GM21529 (cell line): ENCODE measurements around the gene MS4A8.
"Not testable (repeated sequence)": the region's sequence is repeated elsewhere in the genome, so short reads cannot be mapped to it uniquely, and the experiment has no call there.

Experiments
- ATAC-seq: cut with Tn5 transposase; IDR thresholded peaks from one replicate; pipeline ENCODE4 v1.9.1; 2021; ENCODE audit not compliant: unreplicated experiment

The MS4A8 gene

DNA sequence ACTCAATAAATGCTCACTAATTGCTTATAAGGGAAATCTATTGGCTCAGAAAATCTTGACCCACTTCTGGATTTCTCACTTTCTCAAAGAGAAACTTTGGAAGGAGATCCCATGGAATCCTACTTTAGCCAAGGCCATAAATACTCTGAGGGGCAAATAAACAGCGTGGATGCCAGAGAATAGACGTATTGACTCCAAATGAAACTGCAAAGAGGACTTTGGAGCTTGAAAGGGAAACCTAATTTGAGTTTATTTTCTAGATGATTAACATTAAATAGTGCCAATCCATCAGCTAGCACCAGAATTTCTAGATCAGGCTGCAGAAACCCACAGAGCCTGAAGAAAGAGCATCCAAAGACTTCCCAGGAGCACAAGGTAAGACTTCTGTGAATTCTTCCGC lies 25.0 kb downstream of the MS4A8 start, which contains the start of gene MS4A18:
Gene MS4A18 (plus strand): TSS at position 301 of the 400 bp plus-strand sequence.
- ATAC-seq = no peak

DNA sequence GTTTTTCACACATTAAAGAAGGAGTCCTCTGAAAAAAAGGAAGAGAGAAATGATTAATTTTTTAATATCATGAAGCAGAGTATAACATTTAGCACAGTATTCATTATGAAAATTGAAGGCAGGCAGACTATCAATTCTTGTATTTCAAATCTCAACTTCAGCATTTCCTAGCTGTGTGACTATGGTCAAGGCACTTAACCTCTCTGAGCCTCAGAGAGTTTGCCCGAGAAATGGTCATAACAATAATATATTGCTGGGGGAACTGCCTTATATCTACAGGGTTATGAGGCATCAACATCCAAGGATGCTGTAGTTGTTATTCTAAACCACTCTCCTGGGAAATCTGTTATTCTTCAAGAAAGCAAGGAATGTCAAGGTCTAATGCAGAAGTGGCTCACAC lies 26.2 kb downstream of the MS4A8 start:
- ATAC-seq = no peak

DNA sequence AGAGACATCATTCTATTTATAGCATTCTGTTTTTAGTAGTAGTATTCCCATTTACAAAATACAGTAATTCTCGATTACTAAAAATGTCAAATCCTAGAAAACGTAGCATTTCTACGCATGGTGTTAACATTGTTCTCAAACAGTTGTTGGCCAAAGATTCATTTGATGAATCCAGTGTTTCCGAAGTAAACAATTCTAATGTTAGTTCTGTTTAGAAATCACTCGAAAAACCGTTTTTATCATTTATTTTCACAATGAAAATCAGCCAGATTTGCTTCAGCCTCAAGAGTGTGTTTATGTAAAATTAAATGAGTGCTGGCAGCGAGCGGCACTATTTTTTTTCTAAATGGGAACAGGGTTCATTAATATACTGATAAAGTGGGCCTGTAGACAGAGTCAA lies 32.2 kb downstream of the MS4A8 start:
- ATAC-seq = no peak

DNA sequence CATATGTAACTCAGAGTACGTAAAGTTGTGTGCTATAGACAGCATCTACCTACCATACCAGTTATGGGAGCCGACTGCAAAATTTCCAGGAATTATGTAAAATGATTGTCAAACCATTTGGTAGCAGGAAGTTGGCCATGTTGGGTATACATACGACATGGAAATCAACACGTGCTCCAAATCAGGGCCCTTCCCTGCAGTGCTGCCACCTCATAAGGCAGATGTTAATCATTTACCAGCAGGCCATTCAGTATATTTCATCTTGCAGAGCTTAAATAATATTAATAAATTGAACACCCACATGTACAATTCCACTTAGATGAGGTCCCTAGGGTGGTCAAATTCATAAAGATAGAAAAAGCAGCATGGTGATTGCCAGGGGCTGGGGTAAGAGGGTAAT lies 34.9 kb downstream of the MS4A8 start:
- no peak for ATAC-seq

DNA sequence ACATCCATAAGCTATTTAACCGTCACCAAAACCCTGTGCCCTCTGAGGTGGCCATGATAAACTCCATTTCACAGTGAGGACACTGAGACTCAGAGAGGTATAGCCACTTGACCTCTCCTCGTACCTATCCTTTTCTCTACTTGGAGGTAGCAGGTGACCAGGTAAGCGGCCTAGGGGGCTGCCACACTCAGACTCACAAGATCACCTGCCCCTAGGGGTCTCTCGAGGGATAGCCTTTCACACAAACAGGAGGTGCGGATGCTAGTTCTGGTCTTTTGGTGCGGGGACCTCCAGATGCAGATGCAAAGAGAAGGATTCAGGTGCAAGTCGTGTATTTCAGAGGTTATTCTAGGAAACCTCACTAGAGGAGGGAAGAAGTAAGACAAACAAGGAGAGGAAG lies 39.7 kb downstream of the MS4A8 start:
- no peak for ATAC-seq

DNA sequence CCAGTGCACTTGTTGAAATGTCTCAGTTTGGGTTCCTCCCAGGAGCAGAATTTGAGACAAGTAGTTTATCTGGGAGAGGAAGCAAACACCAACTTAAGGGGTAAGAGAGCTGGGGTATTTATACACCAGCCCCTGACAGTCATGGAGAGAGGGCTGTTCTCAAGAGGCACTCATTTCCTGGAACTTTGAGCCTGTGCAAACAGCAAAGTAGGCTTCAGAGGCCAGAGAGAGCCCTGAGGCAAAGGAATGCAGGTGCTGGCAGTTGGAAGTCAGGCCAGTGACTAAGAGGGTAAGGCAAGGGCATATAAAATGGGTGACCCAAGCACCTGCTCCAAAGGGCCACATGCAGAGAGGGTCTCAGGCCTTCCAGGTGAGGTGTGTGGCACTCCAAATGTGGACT lies 41.2 kb downstream of the MS4A8 start:
- no peak for ATAC-seq

DNA sequence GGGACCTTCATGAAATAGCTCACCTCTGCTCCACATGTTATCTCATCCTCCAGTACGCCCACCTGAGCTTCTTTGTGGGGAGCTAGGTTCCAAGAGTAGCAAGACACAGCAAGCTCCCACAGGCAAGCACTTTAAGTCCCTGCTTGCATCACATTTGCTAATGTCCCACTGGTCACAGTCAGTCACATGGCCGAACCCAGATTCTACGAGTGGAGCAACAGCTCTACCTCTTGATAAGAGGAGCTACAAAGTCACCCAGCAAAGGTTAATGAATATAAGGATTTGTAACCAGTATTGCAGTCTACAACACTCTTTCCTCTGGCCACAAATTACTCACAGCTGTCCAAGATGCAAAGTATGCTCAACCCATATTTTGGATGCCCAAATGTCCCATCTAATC lies 42.0 kb downstream of the MS4A8 start:
- ATAC-seq = no peak

DNA sequence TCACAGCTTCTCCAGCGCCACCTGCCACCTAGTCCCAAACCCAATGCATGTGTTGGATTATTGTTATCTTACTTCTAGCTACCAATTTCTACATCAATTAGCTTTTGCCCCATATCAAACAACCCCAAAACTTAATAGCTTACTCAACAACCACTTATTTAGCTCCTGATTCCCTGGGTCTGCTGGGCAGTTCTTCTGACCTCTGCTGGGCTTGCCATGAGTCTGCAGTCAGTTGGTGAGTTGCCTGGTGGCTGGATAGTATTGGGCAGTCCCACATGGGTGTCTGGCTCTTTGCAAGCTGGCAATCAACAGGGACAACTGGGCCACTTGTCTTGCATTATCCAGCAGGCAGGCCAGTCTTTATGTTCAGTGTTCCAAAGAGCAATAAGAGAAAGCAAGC lies 43.6 kb downstream of the MS4A8 start:
- no peak for ATAC-seq

DNA sequence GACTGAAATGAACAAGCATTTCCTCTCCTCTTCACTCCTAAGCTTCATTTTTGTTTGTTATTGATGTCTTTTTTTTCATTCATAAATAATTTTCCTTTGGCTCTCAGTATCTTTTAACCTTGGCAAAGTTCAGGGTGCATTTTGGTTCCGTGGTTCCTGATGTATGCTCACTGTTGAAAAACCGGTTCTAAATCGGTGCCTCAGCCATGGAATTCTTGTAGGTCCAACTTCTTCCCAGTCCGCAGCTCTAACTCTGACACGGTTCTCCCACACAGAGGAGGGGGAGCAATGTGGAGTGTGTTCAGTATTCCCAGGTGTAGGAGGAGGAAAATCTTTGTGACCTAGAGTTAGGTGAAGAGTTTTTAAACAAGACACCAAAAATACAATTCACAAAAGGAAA lies 44.7 kb downstream of the MS4A8 start:
- ATAC-seq = no peak

DNA sequence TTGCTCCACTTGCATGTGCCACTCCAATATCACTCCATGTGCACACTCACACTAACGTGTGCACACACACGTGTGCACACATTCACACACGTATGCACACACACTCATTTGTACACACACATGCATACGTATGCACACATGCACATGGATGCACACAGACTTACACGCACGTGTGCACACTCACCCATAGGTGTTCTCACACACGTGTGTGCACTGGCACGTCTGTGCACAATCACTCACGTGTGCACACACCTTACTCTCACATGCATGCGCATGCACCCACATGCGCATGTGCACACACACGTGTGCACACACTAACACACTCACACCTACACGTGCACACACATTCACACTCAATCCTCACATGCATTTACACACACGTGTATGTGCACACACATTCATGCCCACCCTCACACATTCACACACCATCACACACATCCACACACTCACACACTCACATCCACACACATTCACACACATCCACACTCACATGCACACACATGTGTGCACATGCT lies 48.0 kb downstream of the MS4A8 start:
- ATAC-seq = no peak

DNA sequence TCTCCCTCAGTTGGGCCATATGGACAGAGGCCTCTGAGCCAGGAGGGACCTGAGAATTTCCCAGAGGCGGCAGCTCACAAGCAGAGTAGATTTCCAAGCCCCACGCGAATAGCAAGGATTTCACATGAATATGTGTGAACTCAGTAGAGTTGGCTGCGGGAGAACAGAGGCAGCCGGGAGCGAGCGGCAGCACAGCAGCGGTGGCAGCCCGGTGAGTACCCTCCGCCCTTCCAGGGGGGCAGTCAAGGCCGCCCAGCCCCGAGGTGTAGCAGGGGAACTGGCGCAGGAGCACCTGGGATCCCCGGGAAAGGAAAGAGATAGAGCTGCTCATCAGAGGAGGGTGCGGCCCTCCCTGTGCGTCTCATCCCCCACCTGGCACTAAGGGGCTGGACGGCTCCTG lies 48.8 kb downstream of the MS4A8 start:
- no peak for ATAC-seq

DNA sequence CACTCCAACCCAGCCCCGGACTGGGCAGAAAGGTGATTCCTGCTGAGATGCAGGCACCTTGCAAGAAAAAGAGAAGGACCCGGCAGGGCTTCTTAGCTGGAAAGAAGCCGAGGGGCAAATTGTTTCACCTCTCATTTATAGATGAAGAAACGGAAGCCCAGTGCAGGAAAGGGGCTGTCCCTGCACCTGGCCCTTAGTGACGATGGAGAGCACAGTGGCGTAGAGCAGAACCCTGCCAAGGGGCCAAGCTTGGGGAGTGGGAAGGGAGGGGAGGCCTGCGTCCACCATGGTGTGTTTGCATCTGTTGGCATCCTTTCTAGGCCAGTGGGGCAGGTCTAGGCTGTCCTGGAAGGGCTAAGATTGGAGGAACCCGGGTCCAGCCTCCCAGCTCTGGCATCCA lies 49.4 kb downstream of the MS4A8 start:
- peak; percentile 79 for ATAC-seq

DNA sequence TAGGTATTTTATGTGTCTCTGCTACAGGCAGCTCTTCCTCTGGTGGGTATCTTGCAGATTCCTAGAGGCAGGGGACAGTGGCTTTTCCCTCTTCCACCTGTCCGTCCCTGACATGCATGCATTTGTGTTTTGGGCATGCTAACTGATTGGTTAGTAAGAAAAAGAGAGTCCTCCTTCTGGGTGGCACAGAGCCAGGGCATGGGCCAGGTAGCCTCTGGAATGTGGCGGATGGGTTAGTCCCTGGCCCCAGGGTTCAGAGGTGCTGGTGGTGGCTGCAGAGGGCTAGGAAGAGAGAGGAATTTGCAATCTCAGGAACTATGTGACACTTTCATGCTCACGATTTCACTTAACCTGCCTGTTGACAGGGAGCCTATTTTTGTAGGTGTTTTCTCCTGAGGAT lies 51.5 kb downstream of the MS4A8 start:
- ATAC-seq = no peak

DNA sequence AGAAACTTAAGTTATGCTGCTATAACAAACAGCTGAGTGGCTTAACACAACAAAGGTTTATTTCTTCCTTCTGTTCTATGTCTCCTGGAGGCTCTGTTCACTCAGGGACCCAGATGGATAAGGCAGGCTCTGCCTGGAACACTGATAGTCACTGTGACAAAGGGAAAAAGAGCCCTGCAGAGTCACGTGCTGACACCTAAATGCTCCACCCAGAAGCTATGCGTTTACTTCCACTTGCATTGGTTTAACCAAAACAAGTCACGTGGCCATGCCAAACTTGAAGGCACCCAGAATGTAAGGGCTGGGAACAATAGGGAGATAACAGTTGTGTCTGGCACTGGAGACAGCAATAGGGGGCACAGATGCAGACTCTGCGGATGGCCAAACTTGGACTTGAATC lies 53.9 kb downstream of the MS4A8 start:
- ATAC-seq = no peak

DNA sequence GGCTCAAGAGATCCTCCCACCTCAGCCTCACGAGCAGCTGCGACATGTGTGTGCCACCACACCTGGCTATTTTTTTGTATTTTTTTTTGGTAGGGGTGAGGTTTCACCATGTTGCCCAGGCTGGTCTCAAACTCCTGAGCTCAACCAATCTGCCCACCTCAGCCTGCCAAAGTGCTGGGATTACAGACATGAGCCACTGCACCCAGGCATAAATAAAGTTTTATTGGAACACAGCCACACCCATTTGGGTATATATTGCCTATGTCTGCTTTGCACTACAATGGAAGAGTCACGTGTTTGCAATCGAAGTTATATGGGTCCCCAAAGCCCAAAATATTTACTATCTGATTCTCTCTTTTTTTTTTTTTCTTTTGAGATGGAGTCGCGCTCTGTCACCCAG lies 55.5 kb downstream of the MS4A8 start:
- no peak for ATAC-seq

DNA sequence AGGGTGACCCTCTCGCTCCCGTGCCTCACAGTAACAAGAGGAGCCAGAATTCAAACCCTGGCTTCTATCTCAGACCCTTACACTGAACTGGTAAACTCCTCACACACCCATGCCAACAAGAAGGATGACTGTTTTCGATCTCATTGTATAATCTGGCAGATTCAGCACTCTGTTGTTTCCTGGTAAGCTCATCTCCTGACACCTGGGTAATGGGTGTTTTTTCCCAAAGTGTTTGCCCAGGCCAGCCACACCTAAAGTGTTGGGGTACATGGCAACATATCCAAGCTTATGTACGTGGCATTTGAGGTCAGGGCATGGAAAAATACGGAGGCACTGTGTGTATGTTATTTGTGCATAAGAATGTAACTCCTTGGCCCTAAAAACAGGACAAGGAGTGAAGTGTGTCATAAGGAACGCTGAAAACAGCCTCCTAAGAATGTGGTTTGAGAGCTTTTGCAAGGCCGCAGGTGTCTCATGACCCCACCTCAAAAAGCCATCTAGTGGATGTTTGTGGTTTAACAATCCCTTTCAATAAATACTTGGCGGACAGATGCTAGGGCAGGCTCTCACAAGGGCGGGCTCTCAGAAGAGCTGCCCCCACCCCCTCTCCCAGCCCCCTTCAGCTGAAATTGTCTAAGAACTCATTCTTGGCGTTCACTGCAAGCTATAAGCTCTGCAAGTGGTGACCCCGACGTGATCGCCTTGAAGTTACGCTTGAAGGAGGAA lies 57.1 kb downstream of the MS4A8 start, which contains the start of gene MS4A15:
Gene MS4A15 (plus strand): TSS at position 561 of the 726 bp plus-strand sequence. CDS start 6,867 bp downstream, outside the sequence.
- no peak for ATAC-seq

DNA sequence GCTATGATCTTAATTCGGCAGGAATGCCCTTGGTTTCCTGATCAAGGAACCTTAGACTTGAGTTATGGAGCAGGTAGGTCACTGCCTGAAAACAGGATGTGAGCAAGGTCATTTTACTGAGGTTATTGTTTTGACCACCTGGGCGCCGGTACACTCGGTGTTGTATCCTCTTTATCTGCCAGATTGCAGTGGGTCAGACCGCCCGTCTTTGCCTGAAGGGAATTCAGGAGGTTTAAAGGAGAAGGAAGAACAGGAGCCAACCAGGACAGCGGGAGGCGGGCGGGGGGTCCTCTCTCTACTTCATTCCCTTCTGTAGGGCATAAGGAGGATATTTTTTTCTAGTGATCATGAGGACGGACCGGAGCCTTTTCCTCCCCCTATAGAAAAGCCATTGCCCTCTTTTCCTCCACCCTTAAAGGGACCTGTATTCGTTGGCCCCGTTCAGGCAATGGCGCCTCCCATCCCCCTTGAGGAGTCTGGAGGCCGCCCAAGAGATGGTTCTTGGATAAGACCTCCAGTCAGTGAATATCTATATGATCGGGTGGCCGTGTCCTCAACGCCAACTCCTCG lies 57.9 kb downstream of the MS4A8 start:
- no peak for ATAC-seq

DNA sequence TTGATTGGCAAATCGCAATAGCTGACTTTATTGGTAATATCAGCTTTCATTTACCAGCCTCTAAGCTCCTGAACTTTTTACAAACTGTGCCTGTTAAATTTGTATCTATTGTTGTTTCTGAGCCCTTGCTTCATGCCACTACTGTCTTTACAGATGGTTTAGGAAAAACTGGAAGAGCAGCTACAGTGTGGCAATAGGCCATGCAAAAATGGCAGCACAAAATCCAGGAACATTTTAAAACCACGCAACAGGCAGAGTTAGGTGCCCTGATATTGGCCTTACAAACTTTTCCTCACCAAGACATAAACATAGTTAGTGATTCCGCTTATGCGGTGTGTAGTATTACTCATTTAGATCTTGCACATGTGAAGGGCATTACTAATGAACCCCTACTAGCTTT lies 59.3 kb downstream of the MS4A8 start:
- ATAC-seq = not testable (repeated sequence)

DNA sequence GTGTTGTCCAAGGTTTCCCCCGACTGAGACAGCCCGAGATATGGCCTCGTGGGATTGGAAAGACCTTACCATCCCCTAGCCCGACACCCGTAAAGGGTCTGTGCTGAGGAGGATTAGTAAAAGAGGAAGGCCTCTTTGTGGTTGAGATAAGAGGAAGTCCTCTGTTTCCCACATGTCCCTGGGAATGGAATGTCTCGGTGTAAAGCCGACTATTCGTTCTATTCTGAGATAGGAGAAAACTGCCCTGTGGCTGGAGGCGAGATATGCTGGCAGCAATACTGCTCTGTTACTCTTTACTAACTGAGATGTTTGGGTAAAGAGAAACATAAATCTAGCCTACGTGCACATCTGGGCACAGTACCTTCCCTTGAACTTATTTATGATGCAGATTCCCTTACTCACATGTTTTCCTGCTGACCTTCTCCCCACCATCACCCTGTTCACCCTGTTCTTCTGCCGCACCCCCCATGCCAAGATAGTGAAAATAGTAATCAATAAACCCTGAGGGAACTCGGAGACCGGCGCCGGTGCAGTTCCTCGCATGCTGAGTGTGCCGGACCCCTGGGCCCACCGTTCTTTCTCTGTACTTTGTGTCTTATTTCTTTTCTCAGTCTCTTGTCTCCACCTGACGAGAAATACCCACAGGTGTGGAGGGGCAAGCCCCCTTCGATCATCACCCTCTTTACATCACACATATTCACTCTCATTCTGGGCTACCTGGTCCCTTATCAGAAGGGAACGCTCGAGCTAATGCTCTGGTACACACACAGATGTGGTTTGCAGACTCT lies 60.2 kb downstream of the MS4A8 start:
- not testable (repeated sequence) for ATAC-seq

DNA sequence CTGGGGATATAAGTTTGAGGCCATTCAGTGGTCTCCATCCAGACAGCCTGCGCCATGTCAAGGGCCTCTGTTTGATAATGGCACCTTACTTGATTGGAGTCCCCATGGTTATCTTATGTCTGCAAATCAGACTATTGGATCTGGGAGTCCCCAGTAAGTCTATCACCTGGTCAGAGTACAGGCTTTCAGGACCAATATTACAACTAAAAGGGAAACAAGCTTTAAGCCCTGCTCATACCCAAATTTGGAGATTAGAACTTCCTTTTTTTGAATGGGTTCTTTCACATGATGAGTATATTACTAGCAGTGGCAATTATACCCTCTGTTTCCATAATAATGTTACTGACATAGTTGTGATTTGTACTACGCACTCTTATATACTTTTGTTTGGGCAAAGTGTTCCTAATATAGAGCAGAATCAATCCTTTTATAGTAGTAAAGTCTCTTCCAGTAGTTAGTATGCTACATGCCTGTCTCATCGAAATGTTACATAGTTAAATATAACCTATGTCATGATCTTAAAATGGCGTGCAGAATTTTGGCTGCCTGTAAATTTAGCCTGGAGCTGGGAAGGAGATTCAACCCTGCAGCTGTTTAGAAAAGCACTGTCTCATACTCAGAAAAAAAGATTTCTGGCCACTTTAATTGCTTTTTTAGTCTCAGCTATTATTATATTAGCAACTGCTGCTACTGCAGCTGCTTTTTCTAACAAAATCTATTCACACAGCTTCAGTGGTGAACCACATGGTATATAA lies 62.2 kb downstream of the MS4A8 start:
- ATAC-seq = peak; percentile 27
